Measurements from ENCODE around the gene SORD.
"Not testable (repeated sequence)": the region's sequence is repeated elsewhere in the genome, so short reads cannot be mapped to it uniquely, and the experiment has no call there.

The SORD gene

DNA sequence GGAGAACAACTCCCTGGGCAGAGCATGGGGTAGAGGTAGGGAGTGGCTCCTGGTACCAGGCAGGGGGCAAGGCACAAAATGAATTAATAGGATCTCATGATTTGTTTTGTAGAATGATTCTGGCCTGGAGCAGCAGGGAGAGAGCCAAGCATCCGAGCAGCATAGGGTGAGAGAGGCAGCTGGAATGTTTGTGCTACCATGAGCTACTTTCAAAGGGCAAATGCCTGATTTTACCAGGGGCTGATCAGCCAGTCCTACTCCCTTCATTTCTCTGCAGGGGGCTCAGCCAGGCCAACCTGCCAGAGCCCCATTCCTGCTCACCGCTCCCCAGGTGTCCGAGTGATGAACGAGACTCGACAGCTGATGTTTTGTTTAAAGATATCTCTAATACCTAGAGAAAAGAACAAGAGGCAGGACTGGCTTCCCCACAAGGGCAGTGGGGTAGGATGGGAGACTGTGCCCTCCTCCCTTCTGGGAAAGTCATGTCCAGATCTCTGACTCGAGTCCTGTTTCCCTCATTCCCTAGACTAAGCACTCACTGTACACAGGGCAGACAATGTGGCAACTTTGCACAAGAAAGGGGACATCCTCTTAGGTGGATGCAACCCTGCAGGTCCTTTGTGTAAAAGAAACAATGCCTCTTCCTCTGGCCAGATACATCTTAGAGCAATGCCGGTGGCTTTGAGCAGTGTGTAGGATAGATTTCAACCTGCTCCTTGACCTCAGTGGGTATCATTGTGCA is 78.1 kb downstream of the SORD start:
- DNase-seq: no peak

DNA sequence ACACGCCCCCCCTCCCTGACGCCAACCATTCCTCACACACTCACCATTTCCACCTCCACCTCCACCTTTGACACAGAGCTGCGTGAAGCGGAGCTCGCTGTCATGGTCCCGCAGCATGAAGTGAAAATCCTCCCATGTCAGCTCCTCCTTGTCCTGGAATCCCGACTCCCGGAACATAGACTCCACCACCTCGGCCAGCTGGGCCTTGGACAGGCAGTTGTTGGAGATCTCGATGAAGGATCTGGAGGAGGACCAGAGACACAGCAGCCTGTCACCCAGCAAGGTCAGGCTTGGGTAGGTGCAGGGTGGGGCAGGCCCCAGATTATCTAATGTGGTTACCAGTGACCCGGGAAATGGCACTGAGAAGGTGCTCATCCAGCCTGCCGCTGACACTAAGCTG is 78.8 kb downstream of the SORD start:
- no peak for DNase-seq

DNA sequence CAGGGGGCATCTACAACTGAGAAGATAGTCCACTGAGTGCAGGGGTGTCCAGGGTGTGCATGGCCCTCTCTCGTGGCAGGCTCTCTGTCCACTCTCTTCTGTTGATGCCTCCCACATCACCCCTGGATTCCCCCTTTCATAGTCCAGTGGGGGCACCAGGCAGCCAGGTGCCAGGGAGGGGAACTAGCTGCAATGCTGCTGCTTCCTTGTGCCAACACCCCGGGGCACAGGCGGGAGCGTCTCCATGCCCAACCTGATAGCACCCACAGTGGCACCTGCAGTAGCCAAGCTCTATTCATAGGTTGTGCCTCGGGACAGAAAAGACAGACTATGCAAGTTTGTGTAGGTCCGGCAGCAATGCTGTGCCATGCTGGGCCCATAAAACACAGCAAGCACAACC is 79.2 kb downstream of the SORD start:
- DNase-seq: no peak

DNA sequence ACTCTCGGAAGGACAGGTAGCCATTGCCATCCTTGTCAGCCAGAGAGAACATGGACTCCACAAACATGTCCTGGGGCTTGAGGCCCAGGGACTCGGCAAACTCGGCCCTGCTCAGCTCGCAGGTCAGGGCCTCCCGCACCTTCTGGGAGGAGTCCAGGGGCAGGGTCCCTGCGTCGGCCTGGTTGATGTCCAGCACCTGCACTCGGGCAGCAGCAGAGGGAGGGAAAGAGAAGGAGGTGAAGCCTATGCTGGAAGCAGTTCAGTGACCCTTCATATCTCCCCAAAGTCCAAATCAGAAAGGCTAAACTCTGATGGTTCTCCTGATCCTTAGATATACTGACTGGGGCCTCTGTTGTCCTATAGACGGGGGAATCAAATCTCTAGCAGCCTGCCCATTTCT is 81.2 kb downstream of the SORD start:
- not testable (repeated sequence) for DNase-seq

DNA sequence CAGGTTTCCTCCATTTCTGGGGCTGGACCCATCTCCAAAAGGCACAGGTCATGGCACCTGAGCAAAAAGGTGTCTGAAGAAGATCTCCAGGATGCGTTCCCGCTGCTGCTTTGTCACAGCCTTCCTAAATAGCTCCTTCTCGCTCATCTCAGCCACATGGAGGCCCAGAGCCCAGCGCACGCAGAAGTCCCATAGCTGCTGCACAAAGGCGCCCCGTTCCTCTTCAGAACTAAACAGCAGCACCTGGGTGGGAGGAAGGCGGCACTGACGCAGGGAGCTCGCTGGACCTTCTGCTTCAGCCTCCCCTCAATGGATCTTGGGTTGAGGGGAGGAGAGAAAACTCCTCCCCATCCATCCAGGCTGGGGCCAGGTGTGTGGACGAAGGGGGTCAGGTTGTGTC is 82.6 kb downstream of the SORD start:
- DNase-seq: no peak

DNA sequence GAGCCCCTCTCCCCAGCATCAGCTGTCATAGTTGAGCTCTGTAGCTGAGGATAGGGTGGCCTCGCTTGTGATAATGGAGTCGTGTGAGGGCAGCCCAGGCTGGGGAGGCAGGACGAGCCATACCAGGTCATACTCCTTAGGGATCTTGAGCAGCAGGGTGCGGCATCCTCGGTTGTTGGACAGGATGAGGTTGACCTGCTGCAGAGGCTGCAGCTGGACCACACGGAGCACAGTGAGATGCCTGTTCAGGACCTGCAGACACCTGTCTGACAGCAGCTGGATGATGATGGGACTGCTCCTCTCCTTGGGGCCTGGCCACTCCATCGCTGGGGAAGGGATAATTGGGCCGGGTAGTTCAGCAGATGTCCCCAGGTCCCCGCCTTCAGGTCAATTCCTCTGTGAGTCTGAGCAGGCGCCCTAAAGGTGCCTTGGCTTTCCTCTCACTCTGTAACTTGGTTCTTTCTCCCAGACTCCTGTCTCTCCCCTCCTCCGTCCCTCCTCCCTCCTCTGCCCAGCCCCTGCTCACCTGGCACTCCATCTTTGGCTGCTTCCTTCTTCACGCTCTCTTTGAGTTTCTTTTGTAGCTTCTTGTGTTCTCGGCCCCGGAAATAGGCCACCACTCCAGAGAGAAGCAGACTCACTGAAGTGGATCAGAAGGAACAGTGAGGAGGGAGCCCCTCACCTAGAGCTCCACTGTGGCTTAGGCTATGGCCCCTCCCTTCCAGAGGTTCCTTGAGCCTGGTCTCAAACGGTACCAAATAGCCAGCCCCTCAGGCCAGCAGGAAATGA is 83.2 kb downstream of the SORD start:
- DNase-seq: no peak

DNA sequence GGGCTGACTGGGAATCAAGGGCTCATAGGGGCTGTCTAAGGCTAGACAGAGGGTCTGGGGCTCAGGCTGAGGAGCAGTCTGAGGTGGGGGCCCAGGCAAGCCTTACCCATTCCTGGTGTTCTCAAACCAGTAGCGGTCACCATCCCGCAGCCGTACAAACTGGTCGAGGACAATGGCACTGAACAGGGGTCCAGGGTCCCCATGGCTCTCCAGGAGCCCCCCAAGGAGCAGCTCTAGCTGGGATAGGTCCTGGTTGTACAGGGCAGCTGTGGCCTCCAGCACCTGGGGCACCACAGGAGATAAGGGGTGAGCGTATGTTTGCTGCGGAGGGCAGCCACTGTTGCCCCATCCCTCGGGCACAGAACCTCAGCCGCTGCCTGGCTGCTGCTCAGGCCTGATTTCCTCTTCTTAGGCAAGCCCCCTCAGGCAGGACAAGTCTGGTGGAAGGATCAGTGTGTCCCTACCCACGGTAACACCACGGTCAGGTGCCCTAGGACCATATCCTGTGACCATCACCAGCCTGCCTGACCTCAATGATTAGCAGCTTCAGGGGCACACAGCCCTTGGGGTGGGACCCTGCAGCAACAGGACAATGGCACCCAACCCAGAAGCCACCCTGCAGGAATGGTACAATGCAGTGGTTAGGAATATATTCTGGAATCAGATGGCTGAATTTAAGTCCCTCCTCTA is 85.1 kb downstream of the SORD start:
- DNase-seq: no peak

DNA sequence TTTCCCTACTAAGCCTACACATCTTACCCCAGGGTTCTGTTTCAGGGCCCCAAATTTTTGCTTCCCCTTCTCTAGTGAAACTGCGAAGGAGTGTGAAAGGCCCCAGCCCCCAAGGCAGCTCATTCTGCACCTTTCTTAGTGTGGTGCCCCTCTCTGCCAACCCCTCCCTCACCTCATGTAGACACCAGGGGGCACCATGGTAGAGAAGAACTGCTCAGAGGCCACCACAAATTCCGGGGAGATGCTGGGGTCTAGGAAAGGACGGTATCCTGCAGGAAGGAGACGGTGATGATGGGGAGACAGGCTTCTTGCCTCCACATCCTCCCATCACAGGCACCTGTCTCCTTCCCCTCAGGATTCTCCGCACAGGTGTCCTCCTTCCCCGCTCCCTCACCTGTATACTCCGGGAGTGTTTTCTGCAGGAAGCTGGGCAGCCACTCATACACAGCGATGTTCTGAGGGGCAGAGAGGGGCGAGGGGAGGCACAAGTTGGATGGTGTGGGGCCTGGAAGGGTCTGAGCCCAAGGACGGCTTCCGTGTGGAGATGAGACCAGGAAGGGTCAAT is 87.3 kb downstream of the SORD start:
- no peak for DNase-seq

DNA sequence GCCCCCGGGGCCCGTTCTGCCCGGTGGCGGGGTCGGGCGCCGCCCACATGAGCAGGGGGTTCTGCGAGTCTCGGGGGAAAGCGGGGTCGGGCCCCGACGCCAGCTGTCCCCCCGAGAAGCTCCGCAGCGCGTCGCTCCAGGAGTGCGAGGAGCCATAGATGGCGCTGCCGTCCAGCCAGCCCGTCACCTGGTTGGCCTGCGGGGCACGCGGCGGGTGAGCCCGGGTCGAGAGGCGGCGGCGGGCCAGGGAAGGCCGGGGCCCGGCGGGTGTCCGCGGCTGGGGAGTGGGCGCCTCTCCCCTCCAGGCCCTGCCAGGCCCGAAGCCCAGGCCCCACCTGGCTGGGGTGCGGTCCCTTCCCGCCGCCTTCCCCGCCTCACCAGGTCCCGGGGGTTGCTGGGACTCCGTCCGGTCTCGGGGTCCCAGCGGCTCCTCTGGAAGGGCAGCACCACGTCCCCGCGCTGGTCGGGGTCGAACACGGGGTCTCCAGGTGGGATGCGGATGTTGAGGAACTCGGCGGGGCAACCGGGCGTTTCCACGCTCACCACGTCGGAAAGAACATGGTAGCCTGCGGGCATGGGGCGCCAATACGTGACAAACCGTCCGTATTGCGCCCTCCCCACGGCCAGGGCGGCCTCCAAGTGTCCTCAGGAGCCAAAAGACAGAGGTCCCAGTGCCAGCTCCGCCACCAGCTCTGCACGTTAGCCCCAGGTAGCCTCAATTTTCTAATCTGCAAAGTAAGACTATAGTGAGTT is 88.6 kb downstream of the SORD start:
- no peak for DNase-seq

DNA sequence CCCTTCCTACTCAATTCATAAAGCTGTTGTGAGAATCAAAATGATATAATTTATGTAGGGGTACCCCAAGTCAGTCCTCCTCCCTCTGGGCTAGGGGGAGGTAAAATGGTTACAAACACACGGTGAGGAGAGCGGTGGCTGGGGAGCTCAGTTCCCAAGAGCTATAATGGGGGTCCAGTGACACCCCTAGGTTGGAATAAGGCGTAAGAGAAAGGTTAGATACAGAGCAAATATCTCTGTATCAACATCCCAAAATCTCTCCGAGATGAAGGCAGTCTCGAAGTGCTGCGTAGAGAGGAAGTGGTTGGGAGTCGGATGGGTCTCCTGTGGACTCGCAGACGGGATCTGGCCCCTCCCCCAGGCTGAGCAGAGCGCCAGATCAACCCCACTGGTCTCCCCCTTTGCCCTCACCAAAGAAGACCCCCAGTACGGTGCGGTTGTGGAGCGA is 89.2 kb downstream of the SORD start:
- no peak for DNase-seq

DNA sequence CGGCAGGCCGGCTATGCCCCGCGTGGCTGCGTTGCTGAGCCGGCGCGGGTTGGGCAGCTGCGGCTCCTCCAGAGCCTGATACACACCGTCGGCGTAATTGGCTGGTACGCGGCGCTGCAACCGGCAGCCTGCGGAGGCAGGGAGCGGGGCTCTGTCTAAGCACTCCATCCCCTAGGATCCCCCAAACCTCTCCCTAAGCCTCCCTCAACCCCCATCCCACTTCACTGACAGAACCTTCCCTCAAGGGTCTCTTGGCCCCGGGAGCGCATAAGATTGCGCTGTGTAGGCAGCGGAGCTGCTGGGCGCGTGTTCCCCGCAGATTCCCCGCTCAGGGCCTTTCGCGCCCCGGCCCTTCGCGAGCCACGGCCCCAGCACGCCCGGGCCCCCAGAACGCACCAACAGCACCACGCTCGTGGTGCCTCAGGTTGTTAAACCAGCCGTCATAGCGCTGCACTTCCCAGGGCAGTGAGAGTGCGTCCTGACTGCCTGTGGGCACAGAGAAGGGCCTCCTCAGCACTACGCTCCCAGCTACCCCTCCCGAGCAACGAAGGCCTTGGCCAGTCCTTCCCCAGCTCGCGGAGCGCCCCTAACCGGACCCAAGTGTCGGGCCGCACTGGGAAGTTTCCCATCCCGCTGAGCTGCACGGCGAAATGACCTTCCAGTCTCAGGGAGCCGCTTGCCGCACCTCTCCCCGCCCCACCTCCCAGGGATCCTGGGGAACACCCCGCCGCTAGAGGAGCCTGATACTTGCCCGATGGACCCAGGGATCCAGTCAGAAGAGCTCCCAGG is 89.8 kb downstream of the SORD start:
- no peak for DNase-seq

DNA sequence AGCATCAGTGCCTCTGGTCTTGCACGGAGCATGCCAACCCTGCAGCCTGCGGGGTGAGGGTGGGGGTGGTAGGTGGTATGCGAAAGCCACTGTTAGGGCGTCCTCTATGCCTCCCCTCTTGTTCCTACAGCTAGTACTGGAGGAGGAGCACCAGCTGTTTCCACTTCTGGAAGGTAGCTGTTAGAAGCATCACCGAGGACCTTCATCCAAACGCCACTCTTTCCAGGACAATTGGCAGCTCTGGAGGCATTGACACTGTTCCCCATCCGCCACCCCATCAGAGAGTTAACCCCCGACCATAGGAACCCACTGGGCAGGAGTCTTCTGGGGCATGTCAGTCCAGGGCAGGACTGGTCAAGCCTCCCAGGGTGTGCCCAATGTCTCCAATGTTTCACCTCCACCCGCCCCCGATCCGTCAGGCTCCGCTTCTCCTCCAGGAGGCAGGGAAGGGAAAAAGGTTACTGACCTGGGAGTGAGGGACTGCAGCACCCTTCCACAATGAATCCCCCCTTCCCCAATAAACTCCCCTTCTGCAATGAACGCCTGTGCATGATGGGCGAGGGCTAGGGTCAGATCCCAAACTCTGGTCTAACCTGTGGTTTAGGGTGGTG is 90.5 kb downstream of the SORD start:
- no peak for DNase-seq

DNA sequence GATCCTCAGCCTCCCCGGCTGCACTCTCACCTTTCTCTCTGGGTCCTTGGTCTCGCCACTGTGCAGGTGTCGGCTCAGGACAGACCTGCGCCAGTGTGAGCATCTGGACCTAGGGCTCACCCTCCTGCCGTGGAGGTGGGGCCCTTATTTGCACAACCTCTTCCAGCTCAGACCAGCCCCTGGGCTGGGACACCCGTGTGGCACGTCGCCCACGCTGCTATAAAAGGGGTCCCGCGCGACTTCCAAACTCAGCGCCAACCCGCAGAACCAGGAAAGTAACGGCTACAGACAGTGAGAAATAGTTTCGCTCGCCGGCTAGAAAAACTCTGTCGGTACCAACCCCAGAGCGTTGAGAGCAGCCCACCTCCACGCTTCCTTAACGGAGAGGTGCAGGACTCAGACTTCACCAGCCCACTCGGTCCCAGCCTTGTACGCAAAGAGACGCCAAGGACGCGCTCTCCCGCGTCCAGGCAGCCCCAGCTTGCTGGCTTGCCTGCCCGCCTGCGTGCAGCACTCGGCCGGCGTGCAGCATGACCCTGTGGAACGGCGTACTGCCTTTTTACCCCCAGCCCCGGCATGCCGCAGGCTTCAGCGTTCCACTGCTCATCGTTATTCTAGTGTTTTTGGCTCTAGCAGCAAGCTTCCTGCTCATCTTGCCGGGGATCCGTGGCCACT is 91.2 kb downstream of the SORD start, which contains the start of the genes DUOX2 and DUOXA2:
Gene DUOX2 (minus strand): TSS at position 97 of the 675 bp plus-strand sequence. CDS start 761 bp downstream, outside the sequence.
Gene DUOXA2 (plus strand): TSS at position 251 of the 675 bp plus-strand sequence. CDS start 280 bp downstream, at position 531.
- DNase-seq: no peak

DNA sequence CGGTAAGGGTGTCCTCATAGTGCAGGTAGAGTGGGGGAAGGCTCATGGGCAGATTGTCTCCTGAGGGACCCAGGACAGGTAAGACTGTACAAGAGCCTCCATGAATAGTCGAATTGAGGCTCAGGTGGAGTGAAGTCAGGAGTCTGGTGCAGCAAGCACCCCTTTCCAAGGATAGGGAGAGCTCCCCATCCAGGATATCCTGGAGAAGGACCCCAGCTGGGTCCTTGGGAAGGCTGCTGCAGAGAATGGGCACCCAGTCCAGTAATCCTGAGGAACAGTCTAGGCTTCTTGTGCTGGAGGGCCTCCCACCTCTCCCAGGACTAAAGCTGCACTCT is 91.7 kb downstream of the SORD start:
- no peak for DNase-seq

DNA sequence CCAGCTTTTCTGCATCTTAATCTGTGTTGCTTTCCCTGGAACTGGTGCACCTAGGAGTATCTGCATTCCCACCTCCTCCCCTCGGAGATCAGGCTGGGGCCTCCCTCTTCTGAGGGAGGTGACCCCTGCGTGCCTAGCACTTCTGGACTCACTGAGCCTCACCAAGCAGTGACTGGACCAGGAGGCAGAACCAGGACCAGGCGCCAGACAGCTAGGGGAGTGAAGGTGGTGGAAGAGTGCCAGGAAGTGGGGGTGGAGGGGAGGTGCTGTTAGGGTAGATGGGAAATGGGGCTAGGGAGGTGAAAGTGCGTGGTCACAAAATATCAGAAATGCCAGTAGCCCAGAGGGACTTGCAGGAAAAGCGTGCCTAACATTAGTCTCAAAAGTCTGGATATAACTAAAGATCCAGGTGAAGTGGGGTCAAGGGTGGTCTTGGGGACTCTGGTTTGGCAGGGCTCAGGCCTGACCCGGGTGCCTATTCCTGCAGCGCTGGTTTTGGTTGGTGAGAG is 92.4 kb downstream of the SORD start:
- DNase-seq: no peak

DNA sequence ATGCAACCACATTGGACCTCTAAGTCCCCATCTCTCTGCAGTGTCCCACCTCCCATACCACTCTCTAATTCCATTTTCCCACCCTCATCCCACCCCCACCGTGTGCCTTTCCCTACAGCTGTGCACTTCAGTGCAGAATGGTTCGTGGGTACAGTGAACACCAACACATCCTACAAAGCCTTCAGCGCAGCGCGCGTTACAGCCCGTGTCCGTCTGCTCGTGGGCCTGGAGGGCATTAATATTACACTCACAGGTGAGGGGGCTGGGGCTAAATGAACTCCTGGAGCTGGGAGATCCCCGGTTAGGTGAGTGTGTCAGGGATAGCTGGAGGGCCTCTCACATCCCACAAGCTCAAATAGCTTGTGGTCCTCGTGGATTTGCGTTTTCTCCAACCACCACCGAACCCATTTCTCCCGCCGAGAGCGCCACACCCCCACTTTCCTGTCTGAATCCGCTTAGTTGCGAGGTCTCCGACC is 93.0 kb downstream of the SORD start:
- DNase-seq: no peak

DNA sequence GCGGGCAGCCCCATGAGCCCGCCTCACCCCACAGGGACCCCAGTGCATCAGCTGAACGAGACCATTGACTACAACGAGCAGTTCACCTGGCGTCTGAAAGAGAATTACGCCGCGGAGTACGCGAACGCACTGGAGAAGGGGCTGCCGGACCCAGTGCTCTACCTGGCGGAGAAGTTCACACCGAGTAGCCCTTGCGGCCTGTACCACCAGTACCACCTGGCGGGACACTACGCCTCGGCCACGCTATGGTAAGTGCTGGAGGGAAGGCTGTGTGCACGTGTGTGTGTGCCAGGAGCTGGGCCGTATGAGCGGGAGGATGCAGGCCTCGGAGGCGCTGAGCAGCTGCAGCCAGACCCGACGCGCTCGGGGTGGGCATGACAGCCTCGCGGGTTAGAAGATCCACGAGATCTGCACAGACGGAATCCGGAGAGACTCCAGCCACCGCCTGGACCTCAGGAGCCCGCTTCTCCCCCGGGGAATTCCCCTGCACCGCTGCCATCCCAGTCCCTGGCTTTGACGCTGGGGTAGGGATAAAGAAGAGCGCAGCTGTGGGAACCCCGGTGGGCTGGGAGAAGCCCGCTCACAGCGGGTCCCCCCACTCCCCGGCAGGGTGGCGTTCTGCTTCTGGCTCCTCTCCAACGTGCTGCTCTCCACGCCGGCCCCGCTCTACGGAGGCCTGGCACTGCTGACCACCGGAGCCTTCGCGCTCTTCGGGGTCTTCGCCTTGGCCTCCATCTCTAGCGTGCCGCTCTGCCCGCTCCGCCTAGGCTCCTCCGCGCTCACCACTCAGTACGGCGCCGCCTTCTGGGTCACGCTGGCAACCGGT is 93.7 kb downstream of the SORD start:
- no peak for DNase-seq

DNA sequence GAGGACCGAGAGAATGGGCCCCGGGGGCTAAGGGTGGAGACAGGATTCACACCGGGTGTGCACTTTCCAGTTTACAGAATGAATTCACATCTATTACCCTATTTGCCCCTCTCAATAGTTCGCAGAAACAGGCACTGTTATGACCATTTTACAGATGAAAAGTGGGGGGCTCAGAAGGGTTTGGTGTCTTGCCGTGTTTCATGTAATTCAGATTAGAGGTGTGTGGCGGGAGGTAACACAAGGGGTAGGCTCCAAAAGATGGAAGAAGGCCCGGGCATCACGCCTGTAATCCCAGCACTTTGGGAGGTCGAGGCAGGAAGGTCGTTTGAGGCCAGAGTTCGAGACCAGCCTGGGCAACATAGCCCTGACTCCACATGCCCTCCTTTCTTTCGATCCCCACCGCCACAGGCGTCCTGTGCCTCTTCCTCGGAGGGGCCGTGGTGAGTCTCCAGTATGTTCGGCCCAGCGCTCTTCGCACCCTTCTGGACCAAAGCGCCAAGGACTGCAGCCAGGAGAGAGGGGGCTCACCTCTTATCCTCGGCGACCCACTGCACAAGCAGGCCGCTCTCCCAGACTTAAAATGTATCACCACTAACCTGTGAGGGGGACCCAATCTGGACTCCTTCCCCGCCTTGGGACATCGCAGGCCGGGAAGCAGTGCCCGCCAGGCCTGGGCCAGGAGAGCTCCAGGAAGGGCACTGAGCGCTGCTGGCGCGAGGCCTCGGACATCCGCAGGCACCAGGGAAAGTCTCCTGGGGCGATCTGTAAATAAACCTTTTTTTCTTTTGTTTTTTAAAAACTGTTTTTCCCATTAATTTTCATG is 94.5 kb downstream of the SORD start:
- no peak for DNase-seq
